Measurements from ENCODE around the gene GNG7.
"Not testable (repeated sequence)": the region's sequence is repeated elsewhere in the genome, so short reads cannot be mapped to it uniquely, and the experiment has no call there.

The GNG7 gene

GRCh38 chr19:2651002-2651733, 51.3 kb downstream of the GNG7 start:
- not testable (repeated sequence) for H3K79me2 ChIP-seq (ENCODE audit: control insufficient read depth, insufficient read depth, low read length, unreplicated experiment); H3K27ac ChIP-seq (ENCODE audit: low read depth, low read length); H3K4me3 ChIP-seq (ENCODE audit: low read depth, low read length); H3K36me3 ChIP-seq (ENCODE audit: insufficient read depth, low read length); H3K27me3 ChIP-seq (ENCODE audit: insufficient read depth, low read length); H3K4me1 ChIP-seq (ENCODE audit: control insufficient read depth, insufficient read depth, low read length, unreplicated experiment); H2AFZ ChIP-seq (ENCODE audit: low read length, unreplicated experiment)

- no peak overlapping the region for H3K4me3 ChIP-seq (ENCODE audit: low read depth, low read length)
- no peaks in the 10 kb centered on the region for H3K4me1 ChIP-seq (ENCODE audit: control insufficient read depth, insufficient read depth, low read length, unreplicated experiment)
- H3K27ac ChIP-seq (ENCODE audit: low read depth, low read length), result no peak overlapping the region
- no peaks in the 10 kb centered on the region for H3K36me3 ChIP-seq (ENCODE audit: insufficient read depth, low read length)
- no peaks in the 10 kb centered on the region for H3K79me2 ChIP-seq (ENCODE audit: control insufficient read depth, insufficient read depth, low read length, unreplicated experiment)
- peaks cover 6% of the 10 kb centered on the region; the same call in 1 of the 2 replicates for H3K27me3 ChIP-seq (ENCODE audit: insufficient read depth, low read length)
- H2AFZ ChIP-seq (ENCODE audit: low read length, unreplicated experiment), result no peak overlapping the region
These were observed 52.0 kb downstream of the GNG7 start for GRCh38 chr19:2650515-2650914.

GRCh38 chr19:2648528-2648937, 54.0 kb downstream of the GNG7 start:
- Histone ChIP-seq H2AFZ (ENCODE audit: low read length, unreplicated experiment) (no peak overlapping the region), H3K79me2 (ENCODE audit: control insufficient read depth, insufficient read depth, low read length, unreplicated experiment) (no peaks in the 10 kb centered on the region)

GRCh38 chr19:2648099-2648498, 54.4 kb downstream of the GNG7 start:
- H3K36me3 ChIP-seq (ENCODE audit: insufficient read depth, low read length), result no peaks in the 10 kb centered on the region
- no peak overlapping the region for H3K27ac ChIP-seq (ENCODE audit: low read depth, low read length)
- no peaks in the 10 kb centered on the region for H3K4me1 ChIP-seq (ENCODE audit: control insufficient read depth, insufficient read depth, low read length, unreplicated experiment)
- H3K4me3 ChIP-seq (ENCODE audit: low read depth, low read length), result no peak overlapping the region
- H3K27me3 ChIP-seq (ENCODE audit: insufficient read depth, low read length), result peaks cover 13% of the 10 kb centered on the region; the same call in 1 of the 2 replicates
- no peak overlapping the region for H2AFZ ChIP-seq (ENCODE audit: low read length, unreplicated experiment)
- no peaks in the 10 kb centered on the region for H3K79me2 ChIP-seq (ENCODE audit: control insufficient read depth, insufficient read depth, low read length, unreplicated experiment)

More at GRCh38 chr19:2648528-2648937, 54.0 kb downstream of the GNG7 start:
- no peaks in the 10 kb centered on the region for H3K36me3 ChIP-seq (ENCODE audit: insufficient read depth, low read length)
- H3K27ac ChIP-seq (ENCODE audit: low read depth, low read length), result no peak overlapping the region
- no peak overlapping the region for H3K4me3 ChIP-seq (ENCODE audit: low read depth, low read length)
- no peaks in the 10 kb centered on the region for H3K4me1 ChIP-seq (ENCODE audit: control insufficient read depth, insufficient read depth, low read length, unreplicated experiment)
- peaks cover 13% of the 10 kb centered on the region; the same call in 1 of the 2 replicates for H3K27me3 ChIP-seq (ENCODE audit: insufficient read depth, low read length)

- no peak overlapping the region for H3K4me3 ChIP-seq (ENCODE audit: low read depth, low read length)
- no peak overlapping the region for H3K27ac ChIP-seq (ENCODE audit: low read depth, low read length)
- H3K79me2 ChIP-seq (ENCODE audit: control insufficient read depth, insufficient read depth, low read length, unreplicated experiment), result no peaks in the 10 kb centered on the region
- peaks cover 13% of the 10 kb centered on the region; the same call in 1 of the 2 replicates for H3K27me3 ChIP-seq (ENCODE audit: insufficient read depth, low read length)
- H2AFZ ChIP-seq (ENCODE audit: low read length, unreplicated experiment), result no peak overlapping the region
- H3K36me3 ChIP-seq (ENCODE audit: insufficient read depth, low read length), result no peaks in the 10 kb centered on the region
- H3K4me1 ChIP-seq (ENCODE audit: control insufficient read depth, insufficient read depth, low read length, unreplicated experiment), result no peaks in the 10 kb centered on the region
These were observed 55.5 kb downstream of the GNG7 start for GRCh38 chr19:2646866-2647535.

GRCh38 chr19:2645826-2646225, 56.7 kb downstream of the GNG7 start:
- no peak overlapping the region for H2AFZ ChIP-seq (ENCODE audit: low read length, unreplicated experiment)
- peaks cover 13% of the 10 kb centered on the region; the same call in 1 of the 2 replicates for H3K27me3 ChIP-seq (ENCODE audit: insufficient read depth, low read length)
- H3K4me1 ChIP-seq (ENCODE audit: control insufficient read depth, insufficient read depth, low read length, unreplicated experiment), result no peaks in the 10 kb centered on the region
- no peaks in the 10 kb centered on the region for H3K79me2 ChIP-seq (ENCODE audit: control insufficient read depth, insufficient read depth, low read length, unreplicated experiment)
- no peak overlapping the region for H3K4me3 ChIP-seq (ENCODE audit: low read depth, low read length)
- no peak overlapping the region for H3K27ac ChIP-seq (ENCODE audit: low read depth, low read length)
- no peaks in the 10 kb centered on the region for H3K36me3 ChIP-seq (ENCODE audit: insufficient read depth, low read length)

- H3K4me3 ChIP-seq (ENCODE audit: low read depth, low read length), result not testable (repeated sequence)
These were observed 59.3 kb downstream of the GNG7 start for GRCh38 chr19:2643123-2643737.

GRCh38 chr19:2641332-2641698, 61.2 kb downstream of the GNG7 start:
- Histone ChIP-seq H3K79me2 (ENCODE audit: control insufficient read depth, insufficient read depth, low read length, unreplicated experiment) (no peaks in the 10 kb centered on the region), H2AFZ (ENCODE audit: low read length, unreplicated experiment) (no peak overlapping the region), H3K36me3 (ENCODE audit: insufficient read depth, low read length) (no peaks in the 10 kb centered on the region), H3K4me3 (ENCODE audit: low read depth, low read length) (no peak overlapping the region), H3K4me1 (ENCODE audit: control insufficient read depth, insufficient read depth, low read length, unreplicated experiment) (no peaks in the 10 kb centered on the region), H3K27ac (ENCODE audit: low read depth, low read length) (no peak overlapping the region), H3K27me3 (ENCODE audit: insufficient read depth, low read length) (peaks cover 13% of the 10 kb centered on the region; the same call in 1 of the 2 replicates)

More at GRCh38 chr19:2643123-2643737, 59.3 kb downstream of the GNG7 start:
- H3K27ac ChIP-seq (ENCODE audit: low read depth, low read length); H2AFZ ChIP-seq (ENCODE audit: low read length, unreplicated experiment); H3K4me1 ChIP-seq (ENCODE audit: control insufficient read depth, insufficient read depth, low read length, unreplicated experiment); H3K36me3 ChIP-seq (ENCODE audit: insufficient read depth, low read length); H3K79me2 ChIP-seq (ENCODE audit: control insufficient read depth, insufficient read depth, low read length, unreplicated experiment): not testable (repeated sequence)
- peaks cover 13% of the 10 kb centered on the region; the same call in 1 of the 2 replicates for H3K27me3 ChIP-seq (ENCODE audit: insufficient read depth, low read length)

- H3K79me2 ChIP-seq (ENCODE audit: control insufficient read depth, insufficient read depth, low read length, unreplicated experiment), result no peaks in the 10 kb centered on the region
- no peaks in the 10 kb centered on the region for H3K4me1 ChIP-seq (ENCODE audit: control insufficient read depth, insufficient read depth, low read length, unreplicated experiment)
- no peak overlapping the region for H2AFZ ChIP-seq (ENCODE audit: low read length, unreplicated experiment)
- H3K4me3 ChIP-seq (ENCODE audit: low read depth, low read length), result no peak overlapping the region
- no peak overlapping the region for H3K27ac ChIP-seq (ENCODE audit: low read depth, low read length)
- no peaks in the 10 kb centered on the region for H3K36me3 ChIP-seq (ENCODE audit: insufficient read depth, low read length)
- H3K27me3 ChIP-seq (ENCODE audit: insufficient read depth, low read length), result peaks cover 9% of the 10 kb centered on the region; the same call in 1 of the 2 replicates
These were observed 61.7 kb downstream of the GNG7 start for GRCh38 chr19:2640563-2641331.

- H3K4me1 ChIP-seq (ENCODE audit: control insufficient read depth, insufficient read depth, low read length, unreplicated experiment), result peaks cover 3% of the 10 kb centered on the region
- no peak overlapping the region for H3K4me3 ChIP-seq (ENCODE audit: low read depth, low read length)
- H3K27me3 ChIP-seq (ENCODE audit: insufficient read depth, low read length), result 0 out of 2 replicates have a peak, but pooled peaks cover 5% of the 10 kb centered on the region
- no peaks in the 10 kb centered on the region for H3K79me2 ChIP-seq (ENCODE audit: control insufficient read depth, insufficient read depth, low read length, unreplicated experiment)
- H3K27ac ChIP-seq (ENCODE audit: low read depth, low read length), result no peak overlapping the region
- H2AFZ ChIP-seq (ENCODE audit: low read length, unreplicated experiment), result no peak overlapping the region
- H3K36me3 ChIP-seq (ENCODE audit: insufficient read depth, low read length), result no peaks in the 10 kb centered on the region
These were observed 62.5 kb downstream of the GNG7 start for GRCh38 chr19:2639999-2640398.
